SH-SY5Y (cell line): Measurements from ENCODE around the gene BICDL2.

Experiments
- GATA2 ChIP-seq: IDR thresholded peaks from 2 replicates; pipeline ENCODE4 v1.6.1; 2011; ENCODE audit warnings: mild to moderate bottlenecking, low read depth, low read length
- GATA3 ChIP-seq: IDR thresholded peaks from 2 replicates; pipeline ENCODE4 v1.6.1; 2011; ENCODE audit warnings: low read depth, mild to moderate bottlenecking, low read length, moderate library complexity

GRCh38 chr16:3032624-3033023 lies 4.1 kb downstream of the BICDL2 start:
- TF ChIP-seq GATA2 (no peak), GATA3 (no peak)
